Testis (tissue), 2 donors: ENCODE data around the gene OR52N4.

ENCODE experiments used
- POLR2A ChIP-seq: fragments of 450-650 bp; IDR thresholded peaks from one replicate; pipeline ENCODE4 v1.6.1; 2017; ENCODE audit warnings: antibody characterized with exemption, mild to moderate bottlenecking, moderate library complexity
- TF ChIP-seq, protein P1 (sequence below), 3 experiments: fragments of 450-650 bp in 2 of 3; fragments of 200-600 bp in 1 of 3; sonication (generic) in 1 of 3; IDR thresholded peaks; one replicate each; pipeline ENCODE4 v1.5.1; 2016 to 2019; ENCODE audit warnings: antibody characterized with exemption in 3 of 3, mild to moderate bottlenecking in 2 of 3, moderate library complexity in 1 of 3

GRCh38 chr11:5796541-5796940 is 42.5 kb downstream of the OR52N4 start:
- TF ChIP-seq, protein P1, sequence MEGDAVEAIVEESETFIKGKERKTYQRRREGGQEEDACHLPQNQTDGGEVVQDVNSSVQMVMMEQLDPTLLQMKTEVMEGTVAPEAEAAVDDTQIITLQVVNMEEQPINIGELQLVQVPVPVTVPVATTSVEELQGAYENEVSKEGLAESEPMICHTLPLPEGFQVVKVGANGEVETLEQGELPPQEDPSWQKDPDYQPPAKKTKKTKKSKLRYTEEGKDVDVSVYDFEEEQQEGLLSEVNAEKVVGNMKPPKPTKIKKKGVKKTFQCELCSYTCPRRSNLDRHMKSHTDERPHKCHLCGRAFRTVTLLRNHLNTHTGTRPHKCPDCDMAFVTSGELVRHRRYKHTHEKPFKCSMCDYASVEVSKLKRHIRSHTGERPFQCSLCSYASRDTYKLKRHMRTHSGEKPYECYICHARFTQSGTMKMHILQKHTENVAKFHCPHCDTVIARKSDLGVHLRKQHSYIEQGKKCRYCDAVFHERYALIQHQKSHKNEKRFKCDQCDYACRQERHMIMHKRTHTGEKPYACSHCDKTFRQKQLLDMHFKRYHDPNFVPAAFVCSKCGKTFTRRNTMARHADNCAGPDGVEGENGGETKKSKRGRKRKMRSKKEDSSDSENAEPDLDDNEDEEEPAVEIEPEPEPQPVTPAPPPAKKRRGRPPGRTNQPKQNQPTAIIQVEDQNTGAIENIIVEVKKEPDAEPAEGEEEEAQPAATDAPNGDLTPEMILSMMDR (IDR thresholded peaks at IDR 0.05) = no peak
- no peak for TF ChIP-seq POLR2A
